GM18858 (cell line): ENCODE results near the gene TBL1Y.
"Not testable (repeated sequence)": the region's sequence is repeated elsewhere in the genome, so short reads cannot be mapped to it uniquely, and the experiment has no call there.

Experiments used
- ATAC-seq: cut with Tn5 transposase; IDR thresholded peaks from one replicate; pipeline ENCODE4 v1.9.1; 2021; ENCODE audit not compliant: unreplicated experiment

TBL1Y gene

DNA sequence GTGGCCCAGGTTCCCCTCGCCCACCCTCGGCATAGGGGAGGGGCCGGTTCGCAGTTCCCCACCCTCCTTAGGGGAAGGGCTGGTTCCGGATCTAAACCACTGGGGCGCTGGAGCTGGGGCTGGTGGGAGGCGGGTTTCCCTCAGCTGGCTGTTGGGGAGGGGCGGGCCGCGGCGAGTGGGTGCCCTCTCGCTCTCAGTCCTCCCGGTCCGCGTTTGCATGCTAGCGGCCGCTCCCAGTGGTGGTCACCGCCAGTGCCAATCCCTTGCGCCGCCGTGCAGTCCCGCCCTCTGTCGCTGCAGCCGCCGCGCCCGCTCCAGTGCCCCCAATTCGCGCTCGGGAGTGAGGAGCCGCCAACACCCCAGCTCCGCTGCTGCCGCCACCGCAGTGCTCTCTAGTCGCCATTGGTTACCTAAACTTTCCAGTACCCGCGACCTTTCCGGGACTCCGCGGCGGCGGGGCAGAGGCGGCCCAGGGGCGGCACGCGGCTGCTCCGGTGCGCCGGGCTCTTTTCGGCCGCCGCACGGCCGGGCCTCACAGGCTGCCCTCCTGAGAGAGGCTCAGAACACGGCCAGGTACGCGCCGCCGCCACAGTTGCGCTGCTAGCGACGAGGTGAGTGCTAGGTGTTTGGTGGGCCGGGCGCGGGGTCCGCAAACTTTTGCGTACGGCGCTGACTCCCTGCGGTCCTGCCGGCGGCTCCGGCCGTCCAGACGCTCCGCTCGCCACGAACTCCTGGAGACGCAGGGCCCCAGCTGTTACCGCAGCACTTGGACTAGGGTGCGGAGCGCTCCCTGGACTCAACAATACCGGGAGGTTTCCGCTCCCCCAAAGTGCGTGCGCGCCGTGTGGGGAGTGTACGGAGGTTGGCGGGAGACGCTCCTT is at the start of gene TBL1Y:
Gene TBL1Y (plus strand): TSS at position 326 of the 881 bp plus-strand sequence. CDS start 114,388 bp downstream, outside the sequence.
- ATAC-seq = no peak

DNA sequence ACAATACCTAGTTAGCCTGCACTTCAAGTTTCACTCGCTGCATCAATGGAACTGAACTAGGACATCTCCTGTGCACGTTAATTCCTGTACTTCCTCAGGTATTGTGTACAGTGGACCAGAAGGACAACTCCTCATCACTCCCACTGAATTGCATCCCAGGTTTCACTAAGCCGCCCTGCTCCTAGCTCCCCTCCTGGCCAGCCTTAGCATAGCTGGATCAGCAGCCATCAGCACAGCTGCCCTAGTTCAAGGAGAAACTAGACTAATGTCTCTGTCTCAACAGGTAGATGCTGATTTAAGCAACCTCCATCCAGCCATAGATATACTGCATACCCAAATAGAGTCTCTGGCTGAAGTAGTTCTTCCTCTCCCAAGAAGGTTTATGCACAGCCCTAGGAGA is 16.0 kb upstream of the TBL1Y start:
- ATAC-seq = no peak

DNA sequence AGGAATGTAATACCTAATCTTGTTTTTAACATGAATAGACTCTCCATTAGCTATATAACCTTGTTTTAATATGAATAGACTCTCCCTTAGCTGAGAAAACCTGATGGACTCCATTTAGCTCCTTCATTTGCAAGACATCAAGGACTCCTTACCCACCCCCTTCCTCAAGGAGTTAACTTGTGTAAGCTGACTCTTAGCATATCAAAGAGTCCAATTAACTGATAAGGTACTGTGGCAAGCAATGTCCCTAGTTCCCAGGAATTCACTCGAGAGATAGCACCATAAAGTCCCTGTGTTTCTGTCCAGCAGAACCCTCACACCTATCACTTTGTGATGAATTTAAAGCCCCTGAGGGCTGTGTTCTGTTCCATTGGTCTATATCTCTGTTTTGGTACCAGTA is 15.3 kb upstream of the TBL1Y start:
- ATAC-seq = no peak

DNA sequence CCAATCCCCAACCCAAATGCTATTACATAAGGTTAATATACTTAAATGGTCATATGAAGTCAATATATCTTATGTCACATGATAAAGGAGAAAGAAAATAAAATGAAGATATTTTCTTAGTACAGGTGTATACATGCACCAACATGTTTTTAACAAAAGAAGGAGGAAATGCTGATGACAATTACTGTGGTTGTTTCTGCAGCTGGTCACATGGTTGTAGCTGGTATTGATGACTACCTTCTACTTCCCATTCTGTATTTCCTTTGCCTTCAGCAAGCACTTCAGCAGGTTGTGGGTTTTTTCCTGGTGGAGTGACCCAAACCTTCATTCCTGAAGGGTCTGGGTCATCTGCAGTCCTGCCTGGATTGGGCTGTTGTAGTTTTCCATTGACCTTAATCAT is 8.4 kb upstream of the TBL1Y start:
- not testable (repeated sequence) for ATAC-seq

DNA sequence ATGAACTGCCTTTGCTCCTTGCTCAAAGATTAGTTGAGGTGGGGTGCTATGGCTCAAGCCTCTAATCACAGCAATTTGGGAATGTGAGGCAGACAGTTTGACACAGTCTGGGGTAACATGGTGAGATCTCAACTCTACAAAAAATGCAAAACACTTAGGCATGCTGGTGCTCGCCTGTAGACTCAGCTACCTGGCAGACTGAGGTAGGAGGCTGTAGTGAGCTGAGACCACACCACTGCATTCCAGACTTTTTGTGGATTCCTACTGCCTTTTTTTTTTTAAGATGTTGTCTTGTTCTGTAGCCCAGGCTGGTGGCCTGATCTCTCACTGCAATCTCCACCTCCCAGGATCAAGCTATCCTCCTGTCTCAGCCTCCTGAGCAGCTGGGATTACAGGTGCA is 2.9 kb upstream of the TBL1Y start:
- no peak for ATAC-seq

DNA sequence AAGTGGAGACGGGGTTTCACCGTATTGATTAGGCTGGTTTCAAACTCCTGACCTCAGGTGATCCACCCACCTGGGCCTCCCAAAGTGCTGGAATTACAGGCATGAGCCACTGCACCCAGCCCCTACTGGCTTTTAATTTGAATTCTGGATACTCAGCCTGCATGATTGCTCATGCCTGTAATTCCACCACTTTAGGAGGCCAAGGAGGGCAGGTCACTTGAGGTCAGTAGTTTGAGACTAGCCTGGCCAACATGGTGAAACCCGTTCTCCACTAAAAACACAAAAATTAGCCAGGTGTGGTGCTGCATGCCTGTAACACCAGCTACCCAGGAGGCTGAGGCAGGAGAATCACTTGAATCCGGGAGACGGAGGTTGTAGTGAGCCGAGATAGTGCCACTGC is 2.5 kb upstream of the TBL1Y start:
- not testable (repeated sequence) for ATAC-seq

DNA sequence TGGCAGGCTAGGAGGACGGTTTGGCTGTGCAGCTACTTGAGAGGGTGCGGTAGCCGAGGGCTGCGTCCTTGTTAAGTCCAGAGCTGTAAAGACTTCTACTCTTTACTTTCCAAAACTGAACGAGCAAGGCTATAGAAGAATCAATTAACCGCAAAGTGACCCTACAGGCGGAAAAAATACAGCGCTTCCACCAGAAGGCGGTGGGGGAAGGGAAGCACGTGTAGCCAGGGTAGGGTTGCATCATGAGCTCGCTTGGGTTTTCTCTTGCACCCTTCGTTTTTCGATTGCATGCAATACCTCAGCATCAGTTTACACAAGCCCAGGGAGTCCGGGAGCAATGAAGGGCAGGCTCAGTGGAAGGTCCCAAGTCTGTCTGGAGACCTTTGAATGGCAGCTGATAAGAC is 1.4 kb upstream of the TBL1Y start:
- ATAC-seq = no peak

DNA sequence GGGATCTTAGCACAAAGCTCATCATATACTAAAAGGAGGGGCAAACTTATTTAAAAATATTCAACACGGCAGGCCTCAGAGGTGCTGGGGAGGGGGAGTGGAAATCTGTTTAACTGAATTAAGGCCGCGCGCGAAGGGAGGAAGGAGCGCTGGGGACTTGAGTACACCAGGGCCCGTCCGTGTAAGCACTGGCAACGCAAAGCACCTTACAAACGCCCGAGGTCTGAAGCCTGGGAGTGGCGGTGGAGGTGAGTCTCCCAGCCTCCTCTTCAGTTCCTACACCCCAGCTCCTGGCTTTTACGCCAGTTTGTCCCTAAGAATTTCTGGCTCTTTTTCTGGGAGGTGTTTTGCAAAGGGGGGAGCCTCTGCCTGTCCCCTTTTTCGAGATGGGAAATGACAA is 641 bp upstream of the TBL1Y start:
- no peak for ATAC-seq

DNA sequence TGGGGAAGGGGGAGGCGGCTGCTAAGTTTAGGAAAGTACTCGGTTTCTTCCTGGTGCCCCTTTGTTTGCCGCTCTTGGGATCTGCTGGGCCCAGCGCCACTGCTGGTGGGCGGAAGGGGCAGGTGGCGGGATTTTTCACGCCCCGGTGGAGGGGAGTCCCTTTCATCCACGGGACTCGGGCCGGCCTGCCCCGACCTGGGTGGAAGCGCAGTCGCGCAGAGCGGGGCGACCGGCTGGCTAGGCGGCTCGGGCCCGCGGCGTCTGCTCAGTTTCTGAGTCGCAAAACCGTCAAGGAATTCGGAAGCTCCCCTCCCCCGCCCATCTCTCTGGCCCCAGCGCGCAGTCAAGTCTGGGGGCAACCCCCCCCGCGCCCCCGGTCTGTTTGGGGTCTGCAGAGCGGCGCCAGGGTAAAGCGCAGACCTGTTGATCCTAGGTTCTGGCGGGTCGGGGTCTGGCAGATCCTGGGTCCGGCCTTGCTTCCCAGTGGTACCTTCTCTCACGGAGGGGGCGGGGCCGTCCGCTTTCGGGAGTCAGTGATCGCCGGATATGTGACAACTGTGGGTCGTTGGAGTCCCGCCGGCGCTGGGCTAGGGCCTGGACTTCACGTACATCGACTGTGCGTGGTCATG is 870 bp downstream of the TBL1Y start, which contains the start of gene AMELY:
Gene AMELY (minus strand): TSS at position 500 of the 629 bp plus-strand sequence. CDS start 39,144 bp downstream, outside the sequence.
- no peak for ATAC-seq

DNA sequence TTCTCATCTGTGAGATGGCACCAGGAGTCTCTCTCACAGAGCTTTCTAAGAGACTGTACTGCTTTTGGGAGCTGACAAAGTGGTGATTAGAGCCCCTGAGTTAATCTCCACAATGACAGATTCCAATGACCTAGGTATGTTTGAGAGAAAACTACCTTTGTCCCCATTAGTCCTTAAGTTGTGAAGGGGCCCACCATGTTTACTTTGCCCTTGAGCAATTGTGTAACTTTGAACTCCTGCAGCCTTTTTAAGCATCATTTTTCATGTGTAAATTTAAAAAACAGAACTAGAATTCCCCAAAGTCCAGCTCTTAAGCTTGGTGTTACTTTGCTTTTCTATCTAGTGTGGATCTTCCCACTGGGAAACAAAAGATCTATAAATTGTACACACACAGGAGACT is 2.9 kb downstream of the TBL1Y start:
- no peak for ATAC-seq

DNA sequence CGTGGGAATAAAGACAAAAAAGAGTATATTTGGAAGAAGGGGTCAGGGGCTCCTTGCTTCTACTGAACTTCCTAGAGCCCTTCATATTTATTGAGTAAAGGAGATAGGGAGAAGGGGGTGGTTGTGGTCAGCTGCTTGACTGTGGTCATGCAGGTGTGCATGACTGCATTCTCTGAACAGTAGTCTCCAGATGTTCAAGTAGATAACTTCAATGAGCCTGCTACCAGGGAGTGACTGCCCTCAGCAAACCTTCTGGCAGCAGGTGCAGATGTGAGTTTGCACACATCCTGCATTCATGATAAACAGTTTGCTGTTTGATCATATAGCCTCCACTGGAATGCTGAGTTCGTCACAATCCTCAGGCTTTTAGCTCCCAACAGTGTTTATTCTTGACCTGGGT is 10.6 kb downstream of the TBL1Y start:
- ATAC-seq = no peak

DNA sequence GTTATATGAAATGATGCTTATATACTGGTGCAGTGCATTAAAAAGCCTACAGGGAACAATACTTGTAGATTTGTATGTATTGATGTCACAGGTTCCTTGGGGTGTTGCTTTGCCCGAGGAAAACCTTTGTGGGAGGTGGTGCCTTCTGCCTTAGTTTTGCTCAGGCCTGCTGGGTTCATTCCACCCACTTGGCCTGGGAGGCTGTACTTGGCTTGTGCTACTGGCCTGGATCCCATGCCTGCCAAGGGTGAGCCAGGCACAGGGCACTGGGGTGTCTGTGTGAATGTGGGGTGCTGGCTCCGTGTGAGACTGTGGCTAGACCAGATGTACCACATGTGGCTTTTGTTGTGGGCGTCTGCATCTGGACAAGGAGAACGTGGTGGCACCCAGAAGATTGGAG is 17.8 kb downstream of the TBL1Y start:
- no peak for ATAC-seq

DNA sequence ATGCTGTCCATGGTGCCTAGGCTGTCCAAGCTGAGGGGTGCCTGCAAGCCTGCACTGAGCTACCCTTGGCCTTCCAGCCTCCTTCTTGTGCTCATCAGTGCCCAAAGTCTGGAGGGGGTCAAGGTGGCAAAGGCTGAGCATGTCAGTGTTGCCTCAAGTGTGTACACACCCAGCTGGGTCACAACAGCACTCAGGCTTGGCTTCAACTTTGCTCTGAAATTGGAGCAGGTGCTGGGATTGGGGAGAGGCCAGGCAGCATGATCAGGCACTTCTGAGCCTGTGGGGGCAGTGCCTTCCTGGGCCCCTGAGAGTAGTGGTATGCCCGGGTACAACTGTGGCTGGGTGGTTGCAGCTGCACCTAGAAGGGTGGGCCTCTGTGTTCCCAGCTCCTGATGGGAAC is 18.7 kb downstream of the TBL1Y start:
- no peak for ATAC-seq

DNA sequence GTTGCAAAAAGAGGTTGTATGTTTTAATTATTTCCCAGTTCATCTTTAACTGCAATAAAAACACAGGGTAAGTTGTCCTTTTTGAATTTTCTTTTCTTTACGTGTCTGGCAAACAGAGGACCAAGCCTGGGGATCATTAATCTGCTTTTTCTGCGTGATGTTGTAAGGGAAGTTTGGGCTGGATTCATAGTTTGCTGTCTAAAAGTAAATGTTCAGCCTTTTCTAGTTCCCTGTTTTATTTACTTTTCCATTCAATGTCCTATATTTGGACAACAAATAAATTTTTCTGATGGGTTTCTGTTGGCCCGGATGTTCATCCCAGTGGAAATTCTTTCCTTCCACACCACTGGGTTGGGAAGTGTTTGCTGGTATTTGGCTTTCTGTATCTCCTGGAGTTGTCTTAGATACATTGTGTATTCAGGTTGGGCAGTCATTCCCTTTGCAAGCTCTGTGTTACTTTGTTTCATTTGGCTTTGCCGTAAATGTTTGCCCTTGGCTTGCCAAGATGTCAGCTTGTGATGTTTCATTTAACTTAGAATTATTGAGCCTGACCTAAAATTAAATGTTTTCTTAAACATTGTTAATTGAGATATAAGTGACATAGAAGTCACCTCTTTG is 21.4 kb downstream of the TBL1Y start:
- ATAC-seq = no peak

DNA sequence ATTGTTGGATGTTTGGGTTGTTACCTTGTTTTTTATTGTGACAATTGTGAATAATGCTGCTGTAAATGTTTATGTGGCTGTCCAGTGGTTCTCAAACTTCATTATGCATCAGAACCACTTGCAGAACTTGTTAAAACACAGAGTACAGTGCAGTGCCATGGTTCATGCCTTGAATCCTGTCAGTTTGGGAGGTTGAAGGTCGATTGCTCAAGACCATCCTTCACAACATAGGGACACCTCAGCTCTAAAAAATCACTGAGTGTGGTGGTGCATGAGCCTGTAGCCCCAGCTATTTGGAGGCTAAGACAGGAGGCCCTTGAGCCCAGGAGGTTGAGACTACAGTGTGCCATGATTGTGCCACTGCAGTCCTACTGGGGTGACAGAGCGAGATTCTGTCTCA is 25.0 kb downstream of the TBL1Y start:
- no peak for ATAC-seq

DNA sequence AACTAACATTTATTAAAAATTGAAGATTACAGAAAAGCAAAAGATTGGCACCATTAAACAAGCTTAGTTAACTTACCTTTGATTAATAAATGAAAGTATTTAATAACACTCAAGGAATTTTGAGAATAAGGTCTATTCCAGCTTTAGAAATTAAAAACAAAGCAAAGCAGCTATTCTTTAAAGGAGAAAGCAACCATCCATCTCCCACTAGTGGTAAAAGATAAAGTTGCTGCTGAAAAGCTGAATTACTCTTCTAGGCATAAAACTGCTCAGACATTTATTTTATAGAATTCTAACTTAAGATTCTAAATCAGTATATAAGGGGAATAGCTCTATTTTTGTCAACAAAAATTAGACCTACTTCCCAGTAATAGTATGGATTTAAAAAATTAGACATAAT is 37.2 kb downstream of the TBL1Y start:
- ATAC-seq = no peak

DNA sequence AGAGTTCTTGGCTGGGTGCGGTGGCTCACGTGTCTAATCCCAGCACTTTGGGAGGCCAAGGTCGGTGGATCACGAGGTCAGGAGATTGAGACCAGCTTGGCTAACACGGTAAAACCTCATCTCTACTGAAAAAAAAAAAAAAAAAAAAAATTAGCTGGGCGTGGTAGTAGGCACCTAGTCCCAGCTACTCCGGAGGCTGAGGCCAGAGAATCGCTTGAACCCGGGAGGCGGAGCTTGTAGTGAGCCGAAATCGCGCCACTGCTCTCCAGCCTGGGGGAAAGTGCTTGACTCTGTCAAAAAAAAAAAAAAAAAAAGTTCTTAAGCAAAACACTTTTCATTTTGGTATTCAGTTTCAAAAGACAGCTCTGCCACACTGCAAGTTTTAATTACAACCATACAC is 37.9 kb downstream of the TBL1Y start:
- ATAC-seq = no peak

DNA sequence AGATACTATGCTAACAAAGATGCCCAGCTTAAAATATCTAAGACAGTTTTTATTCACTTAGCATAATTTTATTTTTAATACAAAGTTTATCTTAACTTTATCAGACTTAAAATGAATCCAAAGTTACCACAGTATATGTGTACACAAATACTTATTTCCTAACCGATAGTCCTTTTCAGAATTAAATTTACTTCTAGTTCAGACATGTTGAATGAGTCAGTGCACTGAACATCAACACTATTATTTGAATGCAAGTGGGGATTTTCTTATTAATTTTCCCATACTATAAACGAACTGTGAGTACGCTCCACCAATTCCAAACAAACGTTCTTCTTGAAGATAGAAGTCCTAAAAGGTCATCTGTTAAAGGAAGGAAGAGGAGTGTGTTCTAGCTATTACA is 39.5 kb downstream of the TBL1Y start:
- no peak for ATAC-seq

DNA sequence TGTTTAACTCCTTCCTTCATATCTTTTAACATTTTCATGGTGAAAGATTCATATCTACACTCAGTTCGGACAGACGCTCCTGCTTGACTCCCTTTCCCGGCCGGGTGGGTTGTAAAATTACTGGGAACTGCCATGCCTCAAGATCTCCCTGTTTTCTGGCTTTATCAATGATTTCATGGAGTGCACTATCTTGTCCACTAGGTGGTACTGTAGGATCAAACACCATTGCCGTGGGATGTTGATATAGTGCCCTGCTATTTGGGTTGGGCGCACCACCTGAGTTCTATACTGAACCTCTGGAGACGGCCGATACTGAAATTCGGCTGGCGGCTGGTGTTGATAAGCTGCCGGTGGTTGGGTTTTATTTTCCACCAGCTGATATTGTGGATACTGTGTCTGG is 54.2 kb downstream of the TBL1Y start:
- no peak for ATAC-seq

DNA sequence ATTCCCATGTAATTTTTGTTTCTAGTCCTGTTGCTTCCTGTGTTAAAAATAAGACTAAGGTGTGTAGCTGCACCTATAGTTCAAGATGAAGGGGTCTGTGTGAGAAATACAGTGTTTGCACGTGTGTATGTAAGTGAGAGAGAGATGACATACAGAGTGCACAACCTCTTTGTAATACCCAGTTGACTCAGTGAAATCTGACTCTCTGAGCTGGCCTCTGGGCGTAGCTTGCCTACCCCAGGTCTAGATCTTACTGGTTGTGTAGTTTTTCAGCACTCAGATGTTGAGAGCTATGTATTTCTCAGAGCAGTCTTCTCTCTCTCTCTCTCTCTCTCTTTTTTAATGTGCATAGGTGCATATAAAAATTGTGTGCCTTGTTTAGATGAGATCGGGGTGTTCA is 56.0 kb downstream of the TBL1Y start:
- ATAC-seq = no peak

DNA sequence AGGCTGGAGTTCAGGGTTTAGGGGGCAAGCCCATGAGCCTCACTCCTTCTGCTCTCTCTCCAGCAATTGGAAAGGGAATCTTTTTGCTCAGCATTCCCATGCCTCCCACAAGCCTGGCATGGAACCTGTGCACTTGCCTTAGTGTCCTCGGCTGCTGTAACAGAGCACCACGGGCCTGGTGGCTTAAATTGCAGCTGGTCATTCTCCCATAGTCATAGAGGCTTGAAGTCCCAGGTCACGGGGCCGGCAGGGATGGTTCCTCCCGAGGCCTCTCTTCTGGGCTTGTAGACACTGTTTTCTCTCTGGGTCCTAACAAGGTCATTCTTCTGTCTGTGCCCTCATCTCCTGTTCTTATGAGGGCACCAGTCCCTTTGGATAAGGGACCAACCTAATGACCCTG is 57.2 kb downstream of the TBL1Y start:
- ATAC-seq = no peak

DNA sequence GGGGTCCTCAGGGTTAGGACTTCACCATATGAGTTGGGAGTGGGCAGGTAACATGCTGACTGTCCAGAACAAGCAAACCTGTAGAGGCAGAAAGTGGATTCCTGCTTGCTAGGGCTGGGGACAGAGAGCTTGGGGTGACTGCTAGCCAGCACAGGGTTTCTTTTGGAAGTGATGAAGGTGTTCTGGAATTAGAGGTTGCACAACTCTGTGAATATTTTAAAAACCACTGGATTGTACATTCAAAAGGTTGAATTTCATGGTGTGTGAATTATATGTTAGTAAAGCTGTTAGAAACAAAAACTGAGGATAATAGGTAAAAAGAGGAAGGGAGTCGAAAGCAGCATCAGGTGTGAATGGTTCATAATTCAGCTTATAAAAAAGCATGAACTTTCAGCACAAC is 57.7 kb downstream of the TBL1Y start:
- no peak for ATAC-seq
